ENCODE results near the gene DISP3.

Gene DISP3, protein sequence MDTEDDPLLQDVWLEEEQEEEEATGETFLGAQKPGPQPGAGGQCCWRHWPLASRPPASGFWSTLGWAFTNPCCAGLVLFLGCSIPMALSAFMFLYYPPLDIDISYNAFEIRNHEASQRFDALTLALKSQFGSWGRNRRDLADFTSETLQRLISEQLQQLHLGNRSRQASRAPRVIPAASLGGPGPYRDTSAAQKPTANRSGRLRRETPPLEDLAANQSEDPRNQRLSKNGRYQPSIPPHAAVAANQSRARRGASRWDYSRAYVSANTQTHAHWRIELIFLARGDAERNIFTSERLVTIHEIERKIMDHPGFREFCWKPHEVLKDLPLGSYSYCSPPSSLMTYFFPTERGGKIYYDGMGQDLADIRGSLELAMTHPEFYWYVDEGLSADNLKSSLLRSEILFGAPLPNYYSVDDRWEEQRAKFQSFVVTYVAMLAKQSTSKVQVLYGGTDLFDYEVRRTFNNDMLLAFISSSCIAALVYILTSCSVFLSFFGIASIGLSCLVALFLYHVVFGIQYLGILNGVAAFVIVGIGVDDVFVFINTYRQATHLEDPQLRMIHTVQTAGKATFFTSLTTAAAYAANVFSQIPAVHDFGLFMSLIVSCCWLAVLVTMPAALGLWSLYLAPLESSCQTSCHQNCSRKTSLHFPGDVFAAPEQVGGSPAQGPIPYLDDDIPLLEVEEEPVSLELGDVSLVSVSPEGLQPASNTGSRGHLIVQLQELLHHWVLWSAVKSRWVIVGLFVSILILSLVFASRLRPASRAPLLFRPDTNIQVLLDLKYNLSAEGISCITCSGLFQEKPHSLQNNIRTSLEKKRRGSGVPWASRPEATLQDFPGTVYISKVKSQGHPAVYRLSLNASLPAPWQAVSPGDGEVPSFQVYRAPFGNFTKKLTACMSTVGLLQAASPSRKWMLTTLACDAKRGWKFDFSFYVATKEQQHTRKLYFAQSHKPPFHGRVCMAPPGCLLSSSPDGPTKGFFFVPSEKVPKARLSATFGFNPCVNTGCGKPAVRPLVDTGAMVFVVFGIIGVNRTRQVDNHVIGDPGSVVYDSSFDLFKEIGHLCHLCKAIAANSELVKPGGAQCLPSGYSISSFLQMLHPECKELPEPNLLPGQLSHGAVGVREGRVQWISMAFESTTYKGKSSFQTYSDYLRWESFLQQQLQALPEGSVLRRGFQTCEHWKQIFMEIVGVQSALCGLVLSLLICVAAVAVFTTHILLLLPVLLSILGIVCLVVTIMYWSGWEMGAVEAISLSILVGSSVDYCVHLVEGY (N-terminal part only)

DNA sequence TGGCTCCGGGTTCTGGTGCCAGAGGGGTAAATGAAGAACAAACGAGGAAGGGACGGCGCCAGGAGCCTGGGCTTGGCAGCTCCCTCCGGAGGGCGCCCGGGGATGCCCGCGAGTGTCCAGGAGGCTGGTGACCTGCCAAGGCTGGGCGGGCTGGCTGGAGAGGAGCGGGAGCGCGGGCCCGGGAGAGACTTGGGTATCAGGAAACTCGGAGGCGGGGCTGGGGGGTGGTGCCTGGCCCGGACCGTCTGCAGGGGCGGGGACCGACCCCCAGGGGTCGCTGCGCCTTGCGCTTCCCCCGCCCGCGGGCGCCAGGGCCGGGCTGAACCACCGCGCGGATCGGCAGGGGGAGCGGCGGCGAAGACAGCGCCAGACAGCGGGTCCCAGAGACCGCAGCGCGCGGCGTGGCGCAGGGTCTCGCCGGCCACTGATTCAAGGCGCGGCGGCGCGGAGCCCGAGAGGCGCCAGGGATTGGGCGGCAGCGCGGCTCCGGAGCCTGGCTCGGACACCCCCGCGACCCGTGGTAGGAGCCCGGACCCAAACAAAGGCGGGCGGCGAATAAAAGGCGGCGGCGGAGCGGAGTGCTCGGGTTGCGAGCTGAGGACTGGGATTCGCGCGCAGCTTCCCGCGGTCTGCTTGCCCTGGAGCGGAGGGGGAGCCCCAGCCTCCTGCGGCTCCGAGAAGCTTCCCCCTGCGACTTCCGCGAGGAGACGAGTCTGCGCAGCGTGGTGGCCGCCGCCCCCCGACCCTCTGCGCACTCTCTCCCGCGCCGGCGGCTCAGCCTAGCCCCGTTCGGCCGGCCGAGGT lies at the start of gene DISP3:
Gene DISP3 (plus strand): TSS at position 585 of the 804 bp plus-strand sequence. CDS start 21,838 bp downstream, outside the sequence.
- DNase-seq, result peak; percentile 96

DNA sequence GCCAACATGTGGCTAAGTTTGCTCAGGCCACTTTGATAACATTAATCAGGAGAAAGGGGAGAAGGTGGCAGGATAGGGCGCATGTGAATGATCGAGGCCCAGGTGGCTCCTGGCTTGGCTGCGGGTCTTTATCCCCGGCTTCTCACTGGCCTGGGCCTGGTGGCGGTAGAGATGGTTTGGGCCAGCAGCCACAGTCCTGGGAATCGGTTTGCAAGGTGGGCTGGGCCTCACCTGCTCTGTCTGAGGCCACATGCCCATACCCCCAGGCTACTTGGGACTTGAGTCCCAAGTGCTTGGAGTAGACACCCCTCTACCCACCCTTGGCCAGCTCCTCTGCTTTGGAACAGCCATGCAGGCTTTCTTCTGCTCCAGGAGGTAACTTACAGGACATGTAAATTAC lies 49.7 kb upstream of the DISP3 start:
- DNase-seq, result no peak

DNA sequence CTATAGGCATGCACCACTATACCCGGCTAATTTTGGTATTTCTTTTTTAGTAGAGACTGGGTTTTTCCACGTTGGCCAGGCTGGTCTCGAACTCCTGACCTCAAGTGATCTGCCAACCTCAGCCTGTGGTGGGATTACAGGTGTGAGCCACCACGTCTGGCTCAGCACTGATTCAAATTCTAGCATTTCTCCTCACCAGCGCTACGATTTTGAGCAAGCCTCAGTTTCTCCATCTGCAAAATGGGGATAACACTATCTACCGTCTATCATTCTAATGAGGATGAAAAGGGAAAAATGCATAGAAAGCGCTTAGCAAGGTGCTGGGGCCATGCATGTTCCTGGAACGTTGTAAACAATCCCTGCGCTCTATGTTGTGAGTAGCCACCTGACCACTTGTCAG lies 49.0 kb upstream of the DISP3 start:
- DNase-seq, result no peak

DNA sequence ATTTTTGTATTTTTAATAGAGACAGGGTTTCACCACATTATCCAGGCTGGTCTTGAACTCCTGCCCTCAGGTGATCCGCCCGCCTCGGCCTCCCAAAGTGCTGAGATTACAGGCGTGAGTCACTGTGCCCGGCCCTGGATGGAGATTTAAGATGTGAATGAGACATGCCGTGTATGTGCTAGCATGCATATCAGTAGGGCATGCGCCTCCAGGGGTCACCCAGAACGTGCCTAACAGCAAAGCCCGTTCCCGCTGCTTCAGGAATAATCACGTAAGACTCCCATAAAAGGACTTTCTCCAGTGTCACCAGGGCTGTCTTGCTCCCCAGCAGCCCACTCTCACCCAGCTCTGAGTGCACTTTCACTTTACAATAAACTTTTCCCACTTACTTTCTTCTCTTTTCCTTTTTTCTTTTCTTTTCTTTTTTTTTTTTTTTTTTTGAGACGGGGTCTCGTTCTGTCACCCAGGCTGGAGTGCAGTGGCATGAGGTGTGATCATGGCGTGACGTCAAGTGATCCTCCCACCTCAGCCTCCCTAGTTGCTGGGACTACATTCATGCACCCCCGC lies 46.9 kb upstream of the DISP3 start:
- DNase-seq, result no peak

DNA sequence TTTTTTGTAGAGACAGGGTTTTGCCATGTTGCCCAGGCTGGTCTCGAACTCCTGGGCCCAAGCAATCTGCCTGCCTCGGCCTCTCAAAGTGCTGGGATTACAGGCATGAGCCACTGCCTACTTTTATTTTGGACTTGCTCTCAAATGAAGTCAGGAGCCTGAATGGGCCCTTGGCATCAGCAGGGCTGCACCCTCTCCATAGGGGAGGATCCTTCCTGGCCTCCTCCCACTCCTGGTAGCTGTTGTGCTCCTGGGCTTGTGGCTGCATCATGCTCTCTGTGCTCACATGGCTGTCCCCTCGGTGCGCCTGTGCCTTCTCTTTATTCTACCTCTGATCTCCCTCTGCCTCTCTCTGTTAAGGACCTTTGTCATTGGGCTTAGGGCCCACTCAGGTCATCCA lies 46.4 kb upstream of the DISP3 start:
- DNase-seq, result no peak

DNA sequence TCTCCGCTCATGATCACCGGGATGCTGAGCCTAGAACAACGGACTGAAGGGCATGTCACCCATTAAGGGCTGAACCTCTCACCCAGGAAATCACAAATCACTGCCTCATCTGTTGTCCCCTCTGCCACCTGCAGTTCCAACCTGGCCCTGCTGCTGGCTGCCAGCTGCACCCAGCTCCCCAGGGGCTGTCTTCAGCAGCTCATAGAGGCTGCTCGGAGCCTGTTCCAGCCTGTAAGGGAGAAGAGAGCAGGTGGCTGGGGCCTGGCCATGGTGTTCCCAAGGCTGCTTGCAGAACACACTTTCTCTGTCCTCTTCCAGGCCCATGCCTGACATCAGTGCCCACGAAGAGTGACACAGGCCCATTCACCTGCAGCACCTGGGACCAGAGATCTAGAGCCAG lies 44.5 kb upstream of the DISP3 start:
- DNase-seq, result peak; percentile 69

DNA sequence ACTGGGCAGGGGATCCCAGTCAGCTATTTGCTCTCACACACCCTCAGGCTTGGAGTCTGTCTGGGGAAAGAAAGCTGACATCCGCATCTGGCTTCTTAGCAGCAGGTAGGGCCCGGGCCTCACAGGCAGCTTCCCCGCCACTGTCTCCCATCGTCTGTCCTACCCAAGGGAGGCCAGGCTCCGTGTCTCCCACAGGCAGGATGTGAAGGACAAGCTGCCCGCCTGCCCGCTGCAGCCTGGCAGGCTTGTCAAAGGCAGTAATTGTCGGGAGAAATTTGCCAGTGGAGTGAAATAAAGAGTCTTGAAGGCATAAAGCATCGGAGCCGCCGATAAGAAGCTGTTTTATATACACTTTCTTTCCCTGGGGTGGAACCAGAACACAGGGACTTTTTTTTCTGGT lies 44.0 kb upstream of the DISP3 start:
- peak; percentile 45 for DNase-seq

DNA sequence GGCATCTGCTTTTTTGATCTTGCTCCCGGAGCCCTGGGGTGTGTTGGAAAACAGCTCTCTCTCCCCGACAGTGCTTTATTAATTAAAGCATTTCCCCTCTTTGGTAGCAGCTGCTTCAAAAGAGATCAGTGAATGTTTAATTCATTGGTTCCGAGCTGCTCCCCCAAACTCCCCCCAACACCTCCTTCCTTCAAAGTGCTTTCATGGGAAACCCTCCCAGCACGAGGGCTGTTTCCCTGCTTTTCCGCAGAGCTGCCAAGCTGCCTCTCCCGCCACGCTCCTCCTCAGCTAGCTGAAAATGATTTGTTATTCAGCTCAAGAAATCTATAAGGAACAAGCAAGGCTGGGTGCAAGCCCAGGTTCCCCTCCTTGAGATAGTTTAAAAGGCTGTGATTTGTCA lies 40.0 kb upstream of the DISP3 start:
- DNase-seq, result peak; percentile 46

DNA sequence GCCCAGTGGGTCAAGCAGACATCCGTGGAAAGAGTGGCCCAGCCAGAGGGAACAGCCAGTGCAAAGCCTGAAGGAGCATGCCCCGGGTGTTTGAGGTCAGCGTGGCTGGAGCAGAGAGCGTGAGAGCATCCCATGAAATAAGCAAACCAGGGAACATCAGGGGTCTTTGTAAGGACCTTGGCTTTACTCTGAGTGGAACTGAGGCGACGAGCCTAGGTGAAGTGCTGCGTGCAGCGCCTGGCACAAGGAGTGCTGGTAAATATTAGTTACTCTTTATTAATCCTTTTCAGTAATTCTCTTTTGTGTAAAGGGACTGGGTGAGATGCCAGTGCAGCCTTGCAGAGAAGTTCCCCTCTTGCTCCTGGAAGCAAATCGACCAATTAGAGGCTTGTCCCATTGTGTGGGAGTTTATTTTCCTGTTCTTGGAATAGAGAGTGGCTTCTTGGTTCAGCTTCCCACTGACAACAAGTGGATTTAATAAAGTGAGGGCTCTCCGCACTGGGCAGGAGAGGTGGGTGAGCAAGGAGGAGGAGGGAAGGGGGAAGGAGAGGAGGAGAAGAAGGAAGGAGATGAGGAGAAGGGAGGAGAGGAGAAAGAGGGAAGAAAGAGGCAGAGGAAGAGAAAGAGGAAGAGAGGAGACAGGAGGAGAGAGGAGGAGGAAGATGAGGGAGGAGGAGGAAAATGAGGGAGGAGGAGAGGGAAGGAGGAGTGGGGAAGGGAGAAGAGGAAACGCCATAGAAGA lies 37.6 kb upstream of the DISP3 start:
- DNase-seq, result no peak

DNA sequence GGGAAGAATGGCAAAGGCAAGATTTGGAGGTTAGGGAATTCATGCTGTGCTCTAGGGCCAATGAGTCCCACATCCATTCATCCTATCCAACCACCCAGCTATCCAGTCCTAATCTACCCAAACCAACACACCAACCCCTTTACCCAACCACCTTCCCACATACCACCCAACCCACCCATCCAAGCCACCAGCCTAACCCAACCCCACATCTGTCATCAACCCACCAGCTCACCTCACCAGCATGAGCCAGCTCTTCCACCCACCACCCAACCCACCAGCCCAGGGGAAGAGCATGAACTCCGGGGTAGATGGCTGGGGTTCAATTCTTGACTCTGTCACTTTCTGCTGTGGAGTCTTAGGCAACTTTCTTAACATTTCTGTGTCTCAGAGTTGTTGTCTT lies 35.9 kb upstream of the DISP3 start:
- DNase-seq, result no peak

DNA sequence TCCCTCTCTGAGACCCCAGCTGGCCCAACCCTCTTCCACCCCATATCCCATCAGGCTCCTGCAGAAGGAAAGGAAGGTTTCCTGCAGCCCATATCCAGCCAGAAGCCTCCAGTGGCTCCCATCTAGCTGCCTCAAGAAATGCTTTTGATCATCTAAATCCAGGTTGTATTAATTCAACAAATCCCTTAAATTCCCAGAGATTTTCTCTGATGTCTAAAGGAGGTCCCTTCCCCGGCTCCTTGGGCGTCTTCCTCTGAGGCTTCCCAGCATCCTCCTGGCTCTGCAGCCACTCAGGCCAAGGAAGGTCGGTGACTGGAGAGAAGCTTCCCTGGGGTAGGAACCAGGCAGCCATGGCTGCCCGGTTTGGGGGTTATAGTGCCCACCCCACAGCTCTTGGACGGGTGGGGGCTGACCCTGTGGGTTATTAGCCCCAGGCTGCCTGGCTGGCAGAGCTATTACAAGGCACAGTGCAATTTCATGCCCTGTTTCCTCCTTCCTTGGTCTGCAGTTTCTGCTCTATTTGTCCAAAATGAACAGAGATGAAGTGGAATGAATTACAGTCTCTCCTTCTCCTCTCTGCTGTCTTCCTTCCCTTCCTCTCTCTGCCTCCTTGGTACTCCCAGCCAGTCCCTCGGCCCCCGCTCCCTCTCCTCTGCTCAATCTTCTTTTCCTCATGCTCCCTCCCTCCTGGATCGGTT lies 34.8 kb upstream of the DISP3 start:
- peak; percentile 52 for DNase-seq

DNA sequence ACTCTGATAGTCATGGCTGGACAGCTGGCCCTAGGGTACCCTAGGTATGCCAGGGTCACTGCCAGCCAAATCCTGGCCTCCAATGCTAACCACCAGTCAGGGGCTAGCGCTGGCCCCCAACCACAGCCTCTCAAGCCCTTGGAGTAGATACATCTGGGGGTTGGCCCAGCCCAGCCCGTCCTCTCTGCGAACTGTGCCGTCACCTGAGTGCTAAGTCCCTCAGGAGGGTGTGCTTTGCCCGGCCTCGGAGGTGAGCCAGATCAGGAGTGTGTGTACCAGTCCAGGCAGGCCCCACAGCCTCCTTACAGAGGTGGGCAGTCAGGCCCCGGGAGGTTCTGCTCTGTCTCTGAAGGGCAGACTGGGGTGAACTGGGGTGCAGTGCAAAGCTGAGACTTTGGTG lies 34.0 kb upstream of the DISP3 start:
- DNase-seq, result no peak

DNA sequence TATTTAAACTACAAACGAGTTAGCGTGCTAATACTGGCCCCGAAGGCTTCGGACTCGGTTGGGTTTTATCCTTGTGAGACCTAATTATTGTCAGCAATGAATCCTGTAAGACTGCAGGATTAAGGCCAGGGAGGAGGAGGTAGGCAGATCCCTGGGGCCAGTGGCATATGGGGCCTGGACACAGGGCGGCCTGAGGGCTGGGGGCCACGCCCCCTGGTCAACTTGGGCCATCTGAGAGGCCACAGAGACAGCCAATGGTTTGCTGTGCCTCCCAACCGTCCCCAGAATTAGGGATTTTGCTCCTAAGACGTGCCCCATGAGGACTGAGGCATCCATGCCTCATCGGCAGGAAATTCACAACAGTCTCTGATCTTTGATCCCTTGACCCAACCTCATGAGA lies 31.1 kb upstream of the DISP3 start:
- peak; percentile 47 for DNase-seq

DNA sequence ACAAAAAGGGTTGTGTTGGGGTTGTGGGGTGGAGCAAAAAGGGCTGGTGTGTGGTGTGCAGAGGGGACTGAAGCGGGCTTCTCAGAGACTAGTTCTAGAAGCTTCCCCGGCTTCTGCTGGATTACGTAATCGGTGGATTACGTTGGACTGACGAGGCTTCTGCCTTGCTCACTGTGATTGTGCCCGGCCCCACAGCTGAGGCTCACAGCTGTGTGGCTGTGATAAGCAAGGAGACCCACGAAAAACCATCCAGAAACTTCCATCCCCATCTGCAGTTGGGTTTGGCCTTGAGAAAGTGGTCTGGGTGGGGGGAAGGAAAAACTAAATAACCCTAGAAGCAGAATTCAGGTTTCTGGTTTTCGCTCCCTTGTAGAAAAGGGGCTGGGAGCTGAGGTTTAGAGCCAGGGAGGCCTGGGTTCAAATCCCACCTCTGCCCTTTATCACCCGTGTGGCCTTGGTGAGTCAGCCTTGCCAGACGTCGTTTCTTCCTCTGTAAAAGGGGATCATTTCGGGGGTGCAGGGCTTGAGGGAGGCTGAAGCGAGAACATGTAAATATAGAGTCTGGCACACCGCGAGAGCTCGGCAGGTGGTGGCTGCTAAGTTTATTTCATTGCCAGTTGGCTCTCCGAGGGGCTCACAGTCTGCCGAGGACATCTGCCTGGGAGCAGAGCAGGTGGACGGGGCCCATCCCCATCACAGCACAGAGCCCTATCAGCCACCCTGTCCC lies 30.4 kb upstream of the DISP3 start:
- no peak for DNase-seq

DNA sequence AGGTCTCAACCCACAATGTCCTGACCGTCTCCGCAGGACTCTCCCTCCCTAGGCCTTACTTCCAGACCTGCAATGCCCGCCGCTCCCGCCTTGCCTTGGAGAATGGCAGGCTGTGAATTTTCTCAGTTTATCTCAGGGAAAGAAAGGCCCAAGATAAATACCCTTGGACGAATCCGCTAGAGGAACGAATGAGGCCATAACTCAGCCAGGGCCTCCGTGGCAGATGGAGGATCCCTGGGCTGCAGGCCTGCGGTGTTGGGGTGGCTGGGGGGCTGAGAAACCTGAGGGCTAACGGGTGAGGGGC lies 29.9 kb upstream of the DISP3 start:
- DNase-seq, result no peak

DNA sequence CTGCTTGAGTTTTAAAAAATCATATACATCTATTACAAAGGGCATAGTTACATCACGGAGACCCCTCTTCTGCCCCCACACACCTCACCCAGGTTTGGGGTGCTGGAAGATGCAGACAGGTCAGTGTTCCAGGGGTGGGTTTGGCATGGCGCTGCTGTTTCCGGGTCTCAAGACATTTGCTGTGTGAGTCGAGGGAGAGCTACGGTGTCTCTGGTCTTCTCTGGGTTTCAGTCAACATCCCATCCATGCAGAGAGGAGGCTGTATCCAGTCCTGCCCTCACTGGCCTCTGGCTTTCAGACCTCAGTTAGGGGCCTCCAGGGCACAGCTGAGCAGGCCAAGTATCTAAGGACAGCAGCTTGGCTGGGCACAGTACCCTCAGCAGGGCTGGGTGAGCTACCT lies 28.6 kb upstream of the DISP3 start:
- DNase-seq, result no peak

DNA sequence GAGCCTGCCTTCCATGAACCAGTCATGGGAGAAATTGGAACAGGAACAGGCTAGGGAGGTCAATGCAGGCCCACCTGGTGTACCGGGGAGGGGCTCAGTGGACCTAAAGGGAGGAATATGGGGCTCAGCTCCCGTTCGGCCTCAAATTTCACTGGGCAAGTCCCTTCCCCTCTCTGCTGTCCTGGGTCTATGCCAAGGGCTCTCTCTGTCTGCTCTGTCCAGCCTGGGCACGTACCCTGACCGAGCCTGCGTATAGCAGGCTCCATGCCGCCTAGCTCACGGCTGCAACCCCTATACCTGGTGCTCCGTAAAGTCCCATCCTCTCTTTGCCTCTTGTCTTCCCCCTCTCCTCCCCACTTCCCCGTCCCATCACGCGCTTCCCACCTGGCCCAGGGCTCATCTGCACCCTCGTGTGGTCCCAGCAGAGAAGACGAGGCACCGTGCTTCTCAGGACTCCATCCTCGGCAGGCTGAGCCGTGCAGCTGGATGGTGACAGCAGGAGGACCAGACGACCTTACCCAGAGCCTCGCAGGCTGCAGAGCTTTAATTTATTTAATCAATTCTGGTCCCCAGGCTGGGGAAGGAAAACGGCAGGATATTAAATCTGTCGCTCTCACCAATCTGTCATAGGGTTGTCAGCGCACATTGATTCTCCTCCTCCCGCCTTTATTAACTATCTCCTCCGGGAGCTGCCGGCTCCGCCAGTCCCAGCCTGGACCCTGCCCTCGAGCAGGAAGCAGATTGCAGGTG lies 25.0 kb upstream of the DISP3 start:
- DNase-seq, result peak; percentile 66

DNA sequence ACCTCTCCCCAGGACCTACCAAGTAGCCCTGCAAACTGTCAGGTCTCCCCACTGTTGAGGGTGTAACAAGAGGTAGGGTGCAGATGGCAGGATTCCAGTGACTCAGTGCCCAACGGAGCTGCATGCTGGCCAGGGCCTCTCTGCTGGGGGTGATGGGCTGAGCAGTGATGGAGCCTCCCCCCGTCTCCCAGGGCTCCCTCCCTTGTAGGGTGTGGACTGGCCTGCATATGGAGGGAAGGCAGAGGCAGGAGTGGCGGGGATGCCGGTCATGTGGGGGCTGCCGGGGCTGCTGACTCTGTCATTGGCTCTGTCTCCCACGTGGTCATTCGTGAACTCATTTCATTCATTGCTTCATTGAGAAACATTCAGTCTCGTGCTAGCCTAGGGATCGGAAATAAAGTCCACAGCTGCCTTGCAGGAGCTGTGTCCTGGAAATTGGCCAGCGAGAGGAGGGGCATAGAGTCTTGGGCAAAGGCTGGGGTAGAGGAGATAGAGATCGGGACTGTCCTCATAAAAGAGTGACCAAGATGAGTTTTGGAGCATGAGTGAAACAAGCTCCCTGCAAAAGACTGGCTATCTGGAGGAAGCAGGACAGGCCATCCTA lies 22.9 kb upstream of the DISP3 start:
- DNase-seq, result no peak

DNA sequence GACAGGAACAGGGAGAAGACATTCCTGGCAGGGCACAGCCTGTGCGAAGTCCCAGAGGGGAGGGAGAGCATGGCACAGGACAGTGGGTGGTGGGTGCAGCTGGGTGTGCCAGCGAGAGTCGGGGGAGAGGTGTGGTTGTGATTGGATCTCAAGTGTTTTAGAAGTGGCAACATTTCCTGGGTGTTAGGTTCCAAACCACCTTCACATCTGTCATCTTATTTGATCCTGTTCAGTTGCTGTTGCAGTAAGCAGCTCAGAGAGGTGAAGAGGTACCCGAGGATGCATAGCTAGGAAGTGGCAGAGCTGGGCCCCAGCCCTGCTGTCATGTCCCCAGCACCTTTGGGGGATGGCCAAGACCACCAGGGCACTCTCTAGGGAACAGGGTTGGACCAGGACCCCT lies 22.0 kb upstream of the DISP3 start:
- no peak for DNase-seq

Data from eye (tissue), 1 donor.